ENCODE data around the gene SLC7A10. TPM values are rescaled to one million over a fixed set of nuclear protein-coding genes. Genes with fewer than 3 reads are reported as not detected.

SLC7A10 gene
- total RNA-seq, 2 experiments from 2014 or later = not detected

DNA sequence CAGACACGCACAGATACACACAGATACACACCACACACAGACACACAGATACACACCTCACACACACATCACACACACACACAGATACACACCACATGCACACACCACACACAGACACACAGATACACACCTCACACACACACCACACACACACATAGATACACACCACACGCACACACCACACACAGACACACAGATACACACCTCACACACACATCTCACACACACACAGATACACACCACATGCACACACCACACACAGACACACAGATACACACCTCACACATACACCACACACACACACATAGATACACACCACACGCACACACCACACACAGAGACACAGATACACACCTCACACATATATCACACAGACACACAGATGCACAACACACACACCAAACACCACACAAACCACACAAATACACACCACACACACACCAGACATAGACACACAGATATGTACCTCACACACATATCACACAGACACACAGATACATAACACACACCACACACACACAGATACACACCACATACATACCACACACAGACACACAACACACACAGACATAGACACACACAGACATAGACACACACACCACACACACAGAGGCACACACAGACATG is 24.2 kb upstream of the SLC7A10 start:
- POLR2A ChIA-PET = no interaction called here
- Mint-ChIP-seq H3K27me3 (no peaks in the 10 kb centered on the region), H3K27ac (no peak overlapping the region), H3K9me3 (peaks cover 1% of the 10 kb centered on the region), H3K4me1 (no peaks in the 10 kb centered on the region), H3K36me3 (no peaks in the 10 kb centered on the region), H3K4me3 (no peak overlapping the region)
- ATAC-seq (ENCODE audit: low read depth) (no peak), DNase-seq (no peak)

DNA sequence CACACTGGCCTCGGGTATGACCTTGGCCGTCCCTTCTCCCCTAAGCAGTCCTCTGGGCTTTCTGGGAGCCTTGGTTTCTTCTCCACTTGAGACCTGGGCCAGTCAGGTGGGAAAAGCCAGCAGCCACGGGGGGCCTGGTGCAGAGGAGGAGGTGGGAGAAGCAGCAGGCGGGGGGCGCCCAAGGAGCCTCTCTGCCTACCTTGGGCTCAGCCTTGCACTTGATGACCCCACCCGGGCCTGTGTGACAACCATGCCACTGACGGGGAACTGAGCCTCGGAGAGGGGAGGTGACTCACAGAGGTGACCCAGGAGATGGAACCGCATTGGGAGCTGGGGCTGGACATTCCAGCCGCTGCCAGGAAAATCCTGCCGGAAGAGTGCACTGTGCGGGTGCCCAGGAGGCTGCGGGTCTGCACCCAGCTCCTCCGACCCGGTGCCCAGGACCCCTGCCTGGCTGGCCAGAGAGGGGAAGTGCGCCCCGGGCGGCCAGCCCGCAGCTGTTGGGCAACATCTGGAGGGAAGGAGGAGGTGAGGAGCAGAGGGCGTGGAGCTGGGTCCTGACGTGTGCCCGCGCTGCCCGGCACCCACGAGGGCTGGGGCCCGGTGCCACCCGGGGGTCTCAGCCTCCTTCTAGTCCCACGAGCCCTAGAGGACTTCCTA is 23.4 kb upstream of the SLC7A10 start:
- no peaks in the 10 kb centered on the region for H3K4me1 Mint-ChIP-seq
- DNase-seq = no peak
- no peak overlapping the region for H3K27ac Mint-ChIP-seq
- H3K36me3 Mint-ChIP-seq = no peaks in the 10 kb centered on the region
- POLR2A ChIA-PET = no interaction called here
- H3K4me3 Mint-ChIP-seq = no peak overlapping the region
- peaks cover 1% of the 10 kb centered on the region for H3K9me3 Mint-ChIP-seq
- ATAC-seq (ENCODE audit: low read depth) = peak; percentile 36
- peaks cover 1% of the 10 kb centered on the region for H3K27me3 Mint-ChIP-seq

DNA sequence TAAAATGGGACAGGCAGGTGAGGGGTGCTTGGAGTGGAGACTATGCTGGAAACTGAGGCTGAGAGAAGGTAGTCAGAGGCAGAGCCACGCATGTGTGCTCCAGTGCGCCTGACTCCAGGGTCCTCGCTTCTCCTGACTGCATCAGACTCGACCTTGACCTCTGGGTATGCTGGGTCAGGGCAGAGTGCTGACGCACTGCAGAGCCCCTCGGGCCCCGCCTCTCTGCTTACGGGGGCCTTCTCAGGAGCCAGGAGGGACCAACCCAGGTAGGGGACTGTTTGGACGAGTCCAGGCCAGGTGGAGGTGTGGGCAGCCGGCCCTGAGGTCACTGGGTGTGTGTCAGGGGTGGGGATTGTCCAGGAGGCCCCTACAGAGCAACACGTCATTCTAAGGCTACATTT is 22.9 kb upstream of the SLC7A10 start:
- ATAC-seq (ENCODE audit: low read depth) (no peak), DNase-seq (no peak)
- Mint-ChIP-seq H3K4me3 (no peak overlapping the region), H3K9me3 (peaks cover 1% of the 10 kb centered on the region), H3K4me1 (no peaks in the 10 kb centered on the region), H3K27me3 (peaks cover 4% of the 10 kb centered on the region), H3K36me3 (no peaks in the 10 kb centered on the region), H3K27ac (no peak overlapping the region)
- POLR2A ChIA-PET = no interaction called here

DNA sequence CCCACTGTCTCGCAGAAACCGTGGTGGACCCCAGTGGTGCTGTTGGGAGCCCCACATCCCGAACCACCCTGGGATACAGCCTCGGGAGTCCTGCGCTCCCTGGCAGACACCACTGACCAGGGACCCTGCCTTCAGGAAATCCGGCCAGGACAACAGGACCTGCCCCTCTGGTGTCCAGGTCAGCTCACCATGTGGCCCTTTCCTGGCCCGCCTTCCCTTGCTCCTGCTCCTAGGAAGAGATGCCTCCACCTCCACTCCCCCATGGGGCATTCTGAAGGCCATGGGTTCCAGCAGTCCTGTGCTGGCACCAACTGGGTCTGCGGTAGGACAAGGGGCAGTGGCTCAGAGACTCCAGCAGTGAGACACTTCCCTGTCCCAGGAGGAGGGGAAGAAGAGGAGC is 22.5 kb upstream of the SLC7A10 start:
- peaks cover 4% of the 10 kb centered on the region for H3K27me3 Mint-ChIP-seq
- DNase-seq (no peak), ATAC-seq (ENCODE audit: low read depth) (no peak)
- POLR2A ChIA-PET = no interaction called here
- H3K9me3 Mint-ChIP-seq = peaks cover 1% of the 10 kb centered on the region
- no peak overlapping the region for H3K4me3 Mint-ChIP-seq
- H3K36me3 Mint-ChIP-seq = no peaks in the 10 kb centered on the region
- H3K27ac Mint-ChIP-seq = no peak overlapping the region
- H3K4me1 Mint-ChIP-seq = no peaks in the 10 kb centered on the region

DNA sequence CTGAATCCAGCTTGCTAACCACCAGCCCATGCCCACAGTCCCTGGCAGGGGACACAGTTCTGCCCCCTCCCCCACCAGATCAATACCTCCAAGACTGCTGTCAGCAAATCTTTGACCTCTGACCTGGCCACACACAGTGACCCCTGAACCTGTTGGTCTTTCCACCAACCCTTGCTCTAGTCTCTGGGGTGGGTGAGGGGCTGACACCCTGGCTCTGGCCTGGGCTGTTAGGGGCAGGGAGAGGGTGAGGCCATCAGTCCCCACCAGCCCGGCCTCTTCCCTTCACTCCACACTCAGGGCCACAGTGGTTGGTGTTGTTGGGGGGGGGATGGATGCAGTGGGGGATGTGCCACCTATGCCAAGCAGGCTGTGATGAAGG is 21.8 kb upstream of the SLC7A10 start:
- DNase-seq = no peak
- H3K4me3 Mint-ChIP-seq = no peak overlapping the region
- no peaks in the 10 kb centered on the region for H3K36me3 Mint-ChIP-seq
- peaks cover 4% of the 10 kb centered on the region for H3K27me3 Mint-ChIP-seq
- no peaks in the 10 kb centered on the region for H3K4me1 Mint-ChIP-seq
- H3K9me3 Mint-ChIP-seq = peaks cover 1% of the 10 kb centered on the region
- POLR2A ChIA-PET = no interaction called here
- no peak overlapping the region for H3K27ac Mint-ChIP-seq
- ATAC-seq (ENCODE audit: low read depth) = no peak

DNA sequence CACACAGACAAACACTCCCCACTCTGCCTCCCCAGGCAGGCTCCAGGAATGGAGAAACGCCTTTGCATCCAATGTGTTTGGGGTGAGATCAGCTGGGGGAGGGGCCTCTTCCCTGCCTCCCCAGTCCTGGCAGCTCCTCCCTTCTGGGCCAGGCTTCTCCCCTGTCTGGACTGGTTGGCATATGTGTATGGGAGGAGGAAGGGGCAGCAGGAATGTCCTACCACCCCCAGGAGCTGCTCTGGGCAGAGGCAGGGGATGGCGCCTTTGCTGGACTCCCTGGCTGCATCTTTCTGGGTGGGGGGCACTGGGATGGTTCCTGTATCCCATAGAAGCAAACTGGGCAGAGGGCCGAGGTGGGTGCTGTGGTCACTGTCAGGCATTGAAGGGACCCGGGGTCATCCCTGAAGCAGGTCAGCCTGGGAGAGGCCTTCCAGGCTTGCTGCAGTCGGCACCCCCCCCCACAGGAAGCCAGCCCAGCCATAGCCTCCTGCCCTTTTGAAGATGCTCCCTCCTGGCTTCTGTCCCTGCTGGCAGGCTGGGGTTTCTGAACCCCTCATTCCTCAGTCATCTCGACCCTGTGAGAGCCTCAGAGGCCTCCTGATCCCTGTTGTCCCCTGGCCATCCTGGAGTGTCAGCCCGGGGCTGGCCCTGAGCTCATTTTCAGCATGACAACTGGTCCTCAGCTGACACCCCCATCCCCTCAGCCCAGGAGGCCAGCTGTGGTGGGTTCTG is 21.2 kb upstream of the SLC7A10 start:
- Mint-ChIP-seq H3K4me1 (no peaks in the 10 kb centered on the region), H3K9me3 (peaks cover 1% of the 10 kb centered on the region), H3K27me3 (peaks cover 4% of the 10 kb centered on the region), H3K27ac (no peak overlapping the region), H3K4me3 (no peak overlapping the region), H3K36me3 (no peaks in the 10 kb centered on the region)
- no peak for ATAC-seq (ENCODE audit: low read depth)
- POLR2A ChIA-PET = no interaction called here
- DNase-seq = no peak

DNA sequence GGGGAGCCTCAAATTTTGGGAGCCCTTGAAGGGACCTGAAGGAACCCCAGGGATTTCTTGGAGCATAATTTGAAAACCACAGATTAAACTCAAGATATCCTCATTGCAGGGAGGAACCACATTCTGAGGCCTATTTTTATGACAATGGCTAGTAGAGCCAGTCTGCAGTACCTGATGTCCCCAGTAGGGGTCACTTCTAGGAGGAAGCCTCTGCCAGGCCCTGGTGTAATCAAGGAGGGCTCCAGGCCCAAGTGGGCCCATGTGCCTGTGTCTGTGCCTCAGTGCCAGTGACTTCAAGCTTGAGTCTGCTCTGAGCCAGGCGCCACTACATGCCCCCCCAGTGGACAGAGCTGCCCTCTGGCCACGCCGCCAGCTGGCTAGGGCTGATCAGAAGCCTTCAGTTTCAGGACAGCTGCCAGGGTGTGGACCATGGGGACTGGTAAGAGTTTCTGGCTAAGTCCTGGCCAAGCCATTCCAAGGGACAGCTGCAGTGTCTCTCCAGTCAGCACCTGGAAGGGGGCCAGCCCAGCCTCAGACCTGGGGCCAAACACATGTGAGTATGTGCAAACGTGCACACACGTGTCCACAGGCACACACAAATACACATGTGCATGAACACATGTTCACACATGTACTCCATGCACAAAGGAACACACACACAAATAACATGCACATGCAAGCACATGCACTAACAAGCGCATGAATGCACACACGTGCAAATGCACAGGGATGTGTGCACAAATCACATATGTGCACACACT is 20.5 kb upstream of the SLC7A10 start:
- H3K9me3 Mint-ChIP-seq = peaks cover 1% of the 10 kb centered on the region
- H3K4me1 Mint-ChIP-seq = no peaks in the 10 kb centered on the region
- no peak for ATAC-seq (ENCODE audit: low read depth)
- no peak for DNase-seq
- peaks cover 4% of the 10 kb centered on the region for H3K27me3 Mint-ChIP-seq
- POLR2A ChIA-PET = no interaction called here
- H3K27ac Mint-ChIP-seq = no peak overlapping the region
- no peaks in the 10 kb centered on the region for H3K36me3 Mint-ChIP-seq
- H3K4me3 Mint-ChIP-seq = no peak overlapping the region

DNA sequence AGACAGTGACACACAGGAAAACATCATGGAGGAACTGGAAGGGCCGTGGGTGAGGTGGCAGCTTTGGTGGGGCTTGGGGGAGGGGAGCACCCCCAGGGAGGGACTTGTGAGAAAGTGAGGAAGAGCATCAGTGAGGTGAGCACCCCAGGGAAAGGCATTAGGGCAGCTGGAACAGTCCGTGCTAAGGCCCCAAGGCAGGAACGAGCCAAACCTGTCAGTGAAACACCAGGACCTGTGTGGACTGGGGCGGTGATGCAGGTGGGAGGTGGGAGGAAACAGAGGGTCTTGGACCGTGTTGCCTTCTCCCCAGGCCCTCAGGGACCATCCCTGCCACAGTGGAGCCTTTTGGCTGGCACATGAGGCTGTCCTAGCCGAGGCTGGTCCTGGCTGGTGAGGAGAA is 17.3 kb upstream of the SLC7A10 start:
- Mint-ChIP-seq H3K4me1 (no peaks in the 10 kb centered on the region), H3K9me3 (peaks cover 1% of the 10 kb centered on the region), H3K4me3 (no peak overlapping the region), H3K27ac (no peak overlapping the region), H3K36me3 (no peaks in the 10 kb centered on the region), H3K27me3 (peaks cover 4% of the 10 kb centered on the region)
- ATAC-seq (ENCODE audit: low read depth) (no peak), DNase-seq (no peak)
- POLR2A ChIA-PET = no interaction called here

DNA sequence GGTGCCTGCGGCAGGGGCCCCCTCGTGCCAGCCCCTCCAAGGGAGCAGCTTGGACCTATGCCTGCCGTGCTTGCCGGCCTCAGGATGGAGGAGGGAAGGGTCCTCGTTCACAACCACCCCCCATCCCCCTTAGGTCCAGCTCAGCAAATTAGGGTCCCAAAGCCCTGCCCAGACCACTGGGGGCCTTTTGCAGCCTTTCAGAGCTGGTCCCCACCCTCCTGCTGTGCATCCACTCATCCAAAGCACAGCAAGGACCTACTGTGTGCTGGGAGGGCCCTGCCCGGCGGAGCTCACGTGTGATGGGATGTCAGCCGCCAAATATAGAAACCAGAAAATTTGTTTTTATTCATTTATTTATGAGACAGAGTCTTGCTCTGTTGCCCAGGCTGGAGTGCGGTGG is 16.5 kb upstream of the SLC7A10 start:
- no peak for ATAC-seq (ENCODE audit: low read depth)

DNA sequence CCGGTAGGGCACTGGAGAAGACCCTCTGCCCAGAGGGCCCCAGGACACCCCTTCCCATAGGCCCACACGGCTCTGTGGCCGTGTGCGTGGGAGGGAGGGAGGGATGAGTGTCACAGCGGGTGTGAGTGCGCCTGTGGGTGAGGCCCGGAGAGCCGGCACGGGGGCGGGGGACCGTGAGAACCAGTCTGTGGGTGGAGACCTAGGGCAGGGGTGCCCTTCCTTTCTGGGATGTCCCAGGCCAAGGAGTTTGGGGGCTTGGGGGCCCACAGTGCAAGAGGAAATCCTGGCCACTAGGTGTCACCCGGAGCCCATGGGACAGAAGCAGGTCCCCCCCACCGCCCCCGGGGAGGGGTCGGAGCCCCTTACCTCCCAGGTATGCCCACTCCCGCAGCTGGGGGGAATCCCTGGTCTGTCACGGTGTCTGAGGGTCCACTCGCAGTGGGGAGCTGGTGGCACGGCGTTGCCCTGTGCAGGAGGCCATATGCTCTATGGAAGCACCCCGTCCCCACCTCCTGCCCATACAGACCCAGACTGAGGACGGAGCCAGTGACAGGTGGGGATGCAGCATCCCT is 16.0 kb upstream of the SLC7A10 start:
- ATAC-seq (ENCODE audit: low read depth) = no peak
- POLR2A ChIA-PET = no interaction called here

More for the DNA sequence above, 16.5 kb upstream of the SLC7A10 start:
- H3K36me3 Mint-ChIP-seq = no peaks in the 10 kb centered on the region
- H3K9me3 Mint-ChIP-seq = peaks cover 1% of the 10 kb centered on the region
- POLR2A ChIA-PET = no interaction called here
- H3K4me1 Mint-ChIP-seq = no peaks in the 10 kb centered on the region
- H3K27me3 Mint-ChIP-seq = peaks cover 4% of the 10 kb centered on the region
- H3K27ac Mint-ChIP-seq = no peak overlapping the region
- H3K4me3 Mint-ChIP-seq = no peak overlapping the region
- DNase-seq = no peak

DNA sequence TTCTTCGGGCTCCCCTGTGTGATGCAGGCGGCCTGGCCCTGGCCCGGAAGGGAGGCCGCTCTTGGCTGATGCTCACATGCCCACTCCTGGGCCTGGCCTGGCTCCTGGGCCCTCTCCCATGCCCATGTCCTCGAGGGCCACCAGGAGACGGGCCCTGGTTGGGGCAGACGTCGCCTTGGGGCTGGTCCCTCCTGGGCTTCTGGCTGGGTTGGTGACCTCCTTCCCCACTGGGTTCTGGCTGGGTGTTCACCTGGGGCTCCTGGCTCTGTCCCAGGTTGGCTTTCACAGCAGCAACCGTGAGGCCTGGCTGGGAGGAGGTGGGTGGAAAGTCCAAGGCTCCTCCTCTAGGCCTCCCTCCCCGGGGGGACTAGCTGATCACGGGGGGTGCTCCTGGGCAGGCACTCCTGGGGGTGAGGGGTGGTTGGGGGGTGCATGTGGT is 15.5 kb upstream of the SLC7A10 start:
- ATAC-seq (ENCODE audit: low read depth) (no peak), DNase-seq (no peak)
- Mint-ChIP-seq H3K27ac (no peak overlapping the region), H3K4me3 (no peak overlapping the region), H3K9me3 (peaks cover 1% of the 10 kb centered on the region), H3K36me3 (no peaks in the 10 kb centered on the region), H3K4me1 (no peaks in the 10 kb centered on the region), H3K27me3 (peaks cover 4% of the 10 kb centered on the region)
- POLR2A ChIA-PET = no interaction called here

More for the DNA sequence above, 16.0 kb upstream of the SLC7A10 start:
- no peak overlapping the region for H3K27ac Mint-ChIP-seq
- no peaks in the 10 kb centered on the region for H3K4me1 Mint-ChIP-seq
- H3K9me3 Mint-ChIP-seq = peaks cover 1% of the 10 kb centered on the region
- no peak for DNase-seq
- no peak overlapping the region for H3K4me3 Mint-ChIP-seq
- no peaks in the 10 kb centered on the region for H3K36me3 Mint-ChIP-seq
- peaks cover 4% of the 10 kb centered on the region for H3K27me3 Mint-ChIP-seq

DNA sequence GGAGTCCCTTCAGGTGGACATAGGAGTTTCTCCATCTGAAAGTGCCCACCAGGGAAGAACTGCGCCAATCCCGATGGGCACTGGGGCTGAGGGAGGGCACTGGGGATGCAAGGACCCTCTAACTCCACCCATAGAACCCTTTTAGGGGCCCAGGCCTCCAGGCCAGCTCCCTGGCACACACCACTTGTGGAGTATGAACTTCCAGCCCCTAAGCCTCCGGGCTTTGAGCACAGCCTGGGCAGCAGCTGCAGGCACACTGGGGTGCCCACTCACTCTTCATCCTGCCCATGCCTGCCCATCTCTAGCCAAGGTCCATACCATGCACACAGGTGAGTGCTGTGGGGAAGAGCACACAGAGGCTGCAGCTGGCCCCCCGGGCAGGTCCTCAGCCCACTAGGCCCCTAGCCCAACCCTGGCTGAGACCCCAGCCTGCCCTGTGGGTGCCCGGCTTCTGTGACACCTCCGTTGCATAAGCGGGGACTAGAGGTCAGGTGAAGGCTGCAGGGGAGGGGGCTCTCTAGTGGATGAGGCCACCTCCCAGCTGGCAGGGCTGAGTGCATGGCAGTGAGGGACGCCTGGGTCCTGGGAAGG is 14.6 kb upstream of the SLC7A10 start:
- POLR2A ChIA-PET = no interaction called here
- no peak overlapping the region for H3K27ac Mint-ChIP-seq
- H3K4me1 Mint-ChIP-seq = no peaks in the 10 kb centered on the region

More for the DNA sequence above, 14.6 kb upstream of the SLC7A10 start:
- H3K4me3 Mint-ChIP-seq = no peak overlapping the region
- H3K9me3 Mint-ChIP-seq = peaks cover 1% of the 10 kb centered on the region
- DNase-seq = no peak
- no peaks in the 10 kb centered on the region for H3K36me3 Mint-ChIP-seq
- peaks cover 4% of the 10 kb centered on the region for H3K27me3 Mint-ChIP-seq
- ATAC-seq (ENCODE audit: low read depth) = no peak
